ENCODE results near the gene TMEM179.
"Not testable (repeated sequence)": the region's sequence is repeated elsewhere in the genome, so short reads cannot be mapped to it uniquely, and the experiment has no call there.

Gene TMEM179

DNA sequence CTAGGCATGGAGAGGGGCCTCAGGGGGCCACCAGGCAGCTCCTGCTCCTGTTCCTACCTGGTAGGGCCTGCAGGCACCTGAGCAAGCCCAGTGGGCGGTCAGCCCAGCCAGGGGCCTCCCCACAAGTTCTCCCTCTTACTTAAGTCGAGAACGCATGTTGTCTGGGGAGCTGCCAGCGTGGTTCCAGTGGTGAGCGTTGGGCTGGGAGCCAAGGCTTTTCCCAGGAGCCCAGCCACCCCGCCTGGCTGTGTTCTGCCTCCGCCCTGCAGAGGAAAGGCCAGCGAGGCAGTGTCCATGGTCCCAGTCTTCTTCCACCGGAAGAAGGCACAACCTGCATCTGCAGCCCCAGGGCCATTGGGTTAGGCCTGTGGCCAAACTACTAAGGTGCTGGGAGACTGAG lies 23.6 kb downstream of the TMEM179 start:
- H3K27me3 ChIP-seq (ENCODE audit: control insufficient read depth, insufficient read depth, low read length), result no peaks in the 10 kb centered on the region
- H3K9ac ChIP-seq (ENCODE audit: low read length), result no peak overlapping the region
- no peaks in the 10 kb centered on the region for H3K9me3 ChIP-seq (ENCODE audit: control insufficient read depth, low read depth, low read length)
- no peaks in the 10 kb centered on the region for H3K4me1 ChIP-seq (ENCODE audit: control insufficient read depth, low read depth, low read length)
- no peak overlapping the region for H3K27ac ChIP-seq (ENCODE audit: low read length)
- H3K4me3 ChIP-seq (ENCODE audit: low read length), result no peak overlapping the region
- H3K36me3 ChIP-seq (ENCODE audit: control insufficient read depth, low read depth, low read length), result no peaks in the 10 kb centered on the region

DNA sequence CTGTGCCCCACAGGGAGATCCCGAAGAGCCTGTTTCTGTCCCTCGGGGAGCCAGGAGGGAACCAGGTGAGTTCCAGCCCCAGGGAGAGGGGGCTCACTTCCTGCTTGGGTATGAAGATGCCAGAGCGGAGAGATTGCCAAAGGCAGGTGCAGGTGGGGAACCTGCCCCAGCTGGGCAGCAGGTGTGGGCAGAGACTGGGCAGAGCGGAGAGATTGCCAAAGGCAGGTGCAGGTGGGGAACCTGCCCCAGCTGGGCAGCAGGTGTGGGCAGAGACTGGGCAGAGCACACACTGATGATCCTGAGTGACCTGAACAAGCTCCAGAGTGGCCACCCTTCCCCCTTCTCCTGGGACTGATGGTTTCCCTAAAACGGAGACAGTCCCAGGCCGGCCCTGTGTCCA lies 24.6 kb downstream of the TMEM179 start:
- not testable (repeated sequence) for H3K36me3 ChIP-seq (ENCODE audit: control insufficient read depth, low read depth, low read length); H3K9me3 ChIP-seq (ENCODE audit: control insufficient read depth, low read depth, low read length); H3K4me3 ChIP-seq (ENCODE audit: low read length); H3K9ac ChIP-seq (ENCODE audit: low read length); H3K4me1 ChIP-seq (ENCODE audit: control insufficient read depth, low read depth, low read length); H3K27me3 ChIP-seq (ENCODE audit: control insufficient read depth, insufficient read depth, low read length); H3K27ac ChIP-seq (ENCODE audit: low read length)

DNA sequence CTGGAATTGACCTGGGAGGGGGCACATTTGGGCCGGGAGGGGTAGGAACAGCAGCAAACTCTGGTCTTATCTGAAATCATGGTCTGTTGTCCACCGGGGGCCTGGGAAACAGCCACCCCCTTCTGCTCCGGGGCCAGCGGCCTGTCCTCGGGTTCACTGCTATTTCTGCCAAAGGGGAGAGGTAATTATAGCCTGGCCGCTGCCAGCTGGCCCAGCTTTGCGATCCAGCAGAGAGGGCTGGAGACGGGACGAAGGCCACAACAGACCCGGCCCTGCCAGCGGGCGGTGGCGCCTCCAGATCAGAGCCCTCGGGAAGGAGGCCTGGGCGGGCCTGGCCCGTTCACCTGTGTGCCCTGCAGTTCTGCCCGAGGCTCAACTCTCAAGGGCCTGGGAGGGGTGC lies 25.1 kb downstream of the TMEM179 start, which contains the start of gene C14orf180:
C14orf180 (plus strand) TSS at position 258 of the 400 bp plus-strand sequence. CDS start 6,667 bp downstream, outside the sequence.
- H3K9ac ChIP-seq (ENCODE audit: low read length), result no peak within 1 kb of the TSS
- H3K27me3 ChIP-seq (ENCODE audit: control insufficient read depth, insufficient read depth, low read length), result no peaks in the 10 kb centered on the region
- no peak within 1 kb of the TSS for H3K27ac ChIP-seq (ENCODE audit: low read length)
- no peaks in the 10 kb centered on the region for H3K9me3 ChIP-seq (ENCODE audit: control insufficient read depth, low read depth, low read length)
- H3K36me3 ChIP-seq (ENCODE audit: control insufficient read depth, low read depth, low read length), result no peaks in the 10 kb centered on the region
- H3K4me3 ChIP-seq (ENCODE audit: low read length), result no peak within 1 kb of the TSS
- H3K4me1 ChIP-seq (ENCODE audit: control insufficient read depth, low read depth, low read length), result no peaks in the 10 kb centered on the region

DNA sequence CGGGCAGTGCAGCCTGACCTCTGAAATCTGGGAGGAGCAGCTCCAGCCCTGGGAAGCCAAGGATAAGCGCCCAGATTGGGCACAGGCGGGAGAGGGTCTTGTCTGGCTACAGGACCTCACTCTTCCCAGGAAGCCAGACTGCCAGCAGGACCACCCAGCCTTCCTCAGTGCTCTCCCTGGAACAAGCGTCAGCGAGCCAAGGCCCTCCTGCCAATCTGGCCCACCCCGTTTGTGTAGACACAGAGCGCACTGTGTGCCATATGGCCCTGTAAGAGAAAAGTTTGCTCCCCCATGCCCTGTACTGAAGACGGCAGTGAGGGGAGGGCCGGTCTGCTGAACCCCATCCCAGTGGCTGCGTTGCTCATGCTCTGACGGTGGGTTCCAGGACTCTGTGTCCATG lies 26.3 kb downstream of the TMEM179 start:
- H3K4me3 ChIP-seq (ENCODE audit: low read length), result no peak overlapping the region
- H3K36me3 ChIP-seq (ENCODE audit: control insufficient read depth, low read depth, low read length), result no peaks in the 10 kb centered on the region
- no peaks in the 10 kb centered on the region for H3K4me1 ChIP-seq (ENCODE audit: control insufficient read depth, low read depth, low read length)
- no peak overlapping the region for H3K9ac ChIP-seq (ENCODE audit: low read length)
- H3K27me3 ChIP-seq (ENCODE audit: control insufficient read depth, insufficient read depth, low read length), result no peaks in the 10 kb centered on the region
- no peaks in the 10 kb centered on the region for H3K9me3 ChIP-seq (ENCODE audit: control insufficient read depth, low read depth, low read length)
- no peak overlapping the region for H3K27ac ChIP-seq (ENCODE audit: low read length)

DNA sequence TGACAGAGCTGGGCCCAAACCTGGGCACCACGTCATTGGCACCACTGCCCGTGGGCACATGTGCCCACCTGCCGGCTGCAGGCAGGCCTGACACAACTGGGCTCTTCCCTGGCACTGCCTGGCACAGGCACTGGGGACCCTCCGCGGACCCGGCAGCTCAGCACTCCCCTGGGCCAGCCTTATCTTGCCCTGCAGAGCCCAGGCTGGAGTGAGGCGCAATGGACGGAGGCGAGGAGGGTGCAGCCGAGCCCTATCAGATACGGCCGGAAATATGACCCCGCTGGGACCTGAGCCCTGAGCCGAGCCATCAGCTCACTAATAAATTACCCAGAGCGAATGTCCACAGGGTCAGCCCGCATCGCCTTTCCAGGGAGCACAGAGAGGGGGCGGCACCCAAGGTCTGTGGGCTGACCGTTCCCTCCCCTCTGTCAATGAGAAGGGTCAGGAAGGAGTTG lies 26.7 kb downstream of the TMEM179 start:
- Histone ChIP-seq H3K27ac (ENCODE audit: low read length) (no peak overlapping the region), H3K9ac (ENCODE audit: low read length) (no peak overlapping the region), H3K9me3 (ENCODE audit: control insufficient read depth, low read depth, low read length) (no peaks in the 10 kb centered on the region), H3K4me3 (ENCODE audit: low read length) (no peak overlapping the region), H3K36me3 (ENCODE audit: control insufficient read depth, low read depth, low read length) (no peaks in the 10 kb centered on the region), H3K4me1 (ENCODE audit: control insufficient read depth, low read depth, low read length) (no peaks in the 10 kb centered on the region), H3K27me3 (ENCODE audit: control insufficient read depth, insufficient read depth, low read length) (no peaks in the 10 kb centered on the region)

DNA sequence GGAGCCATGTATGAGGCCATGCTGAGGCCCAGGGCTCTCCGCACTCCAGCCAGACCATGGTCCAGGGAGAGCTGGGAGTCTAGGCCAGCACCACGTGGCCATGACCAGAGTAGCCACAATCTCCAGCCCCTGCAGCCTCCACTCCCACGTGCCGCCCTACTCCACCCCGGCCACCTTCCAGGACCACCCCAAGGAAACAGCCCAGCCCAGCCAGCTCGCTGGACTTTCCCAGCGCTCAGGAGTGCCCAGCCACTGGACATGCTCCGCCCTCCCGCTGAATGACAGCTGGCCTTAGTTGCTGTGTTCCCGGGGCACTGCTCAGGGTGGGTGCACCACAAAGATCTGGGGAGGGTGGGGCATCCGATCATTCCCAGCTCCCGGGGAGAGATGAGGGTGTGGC lies 27.1 kb downstream of the TMEM179 start:
- H3K9ac ChIP-seq (ENCODE audit: low read length), result no peak overlapping the region
- no peaks in the 10 kb centered on the region for H3K27me3 ChIP-seq (ENCODE audit: control insufficient read depth, insufficient read depth, low read length)
- no peaks in the 10 kb centered on the region for H3K9me3 ChIP-seq (ENCODE audit: control insufficient read depth, low read depth, low read length)
- no peaks in the 10 kb centered on the region for H3K4me1 ChIP-seq (ENCODE audit: control insufficient read depth, low read depth, low read length)
- no peaks in the 10 kb centered on the region for H3K36me3 ChIP-seq (ENCODE audit: control insufficient read depth, low read depth, low read length)
- no peak overlapping the region for H3K27ac ChIP-seq (ENCODE audit: low read length)
- no peak overlapping the region for H3K4me3 ChIP-seq (ENCODE audit: low read length)

DNA sequence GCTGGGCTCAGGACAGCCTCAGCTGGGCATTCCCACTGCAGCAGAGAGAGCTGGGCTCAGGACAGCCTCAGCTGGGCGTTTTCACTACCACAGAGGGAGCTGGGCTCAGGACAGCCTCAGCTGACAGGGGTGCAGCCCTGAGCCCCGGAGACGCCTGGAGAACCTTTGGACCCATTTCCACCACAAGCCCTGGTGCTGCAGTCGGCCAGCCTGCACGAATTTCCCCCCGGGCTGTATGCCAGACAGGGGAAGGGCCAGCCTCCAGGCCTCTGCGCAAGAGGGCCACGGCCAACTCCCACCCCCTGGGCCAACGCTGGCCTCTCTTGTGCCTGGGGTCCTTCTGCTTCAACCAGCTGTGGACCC lies 27.6 kb downstream of the TMEM179 start:
- no peaks in the 10 kb centered on the region for H3K9me3 ChIP-seq (ENCODE audit: control insufficient read depth, low read depth, low read length)
- no peak overlapping the region for H3K9ac ChIP-seq (ENCODE audit: low read length)
- H3K27ac ChIP-seq (ENCODE audit: low read length), result no peak overlapping the region
- no peaks in the 10 kb centered on the region for H3K4me1 ChIP-seq (ENCODE audit: control insufficient read depth, low read depth, low read length)
- no peak overlapping the region for H3K4me3 ChIP-seq (ENCODE audit: low read length)
- no peaks in the 10 kb centered on the region for H3K36me3 ChIP-seq (ENCODE audit: control insufficient read depth, low read depth, low read length)
- H3K27me3 ChIP-seq (ENCODE audit: control insufficient read depth, insufficient read depth, low read length), result no peaks in the 10 kb centered on the region

DNA sequence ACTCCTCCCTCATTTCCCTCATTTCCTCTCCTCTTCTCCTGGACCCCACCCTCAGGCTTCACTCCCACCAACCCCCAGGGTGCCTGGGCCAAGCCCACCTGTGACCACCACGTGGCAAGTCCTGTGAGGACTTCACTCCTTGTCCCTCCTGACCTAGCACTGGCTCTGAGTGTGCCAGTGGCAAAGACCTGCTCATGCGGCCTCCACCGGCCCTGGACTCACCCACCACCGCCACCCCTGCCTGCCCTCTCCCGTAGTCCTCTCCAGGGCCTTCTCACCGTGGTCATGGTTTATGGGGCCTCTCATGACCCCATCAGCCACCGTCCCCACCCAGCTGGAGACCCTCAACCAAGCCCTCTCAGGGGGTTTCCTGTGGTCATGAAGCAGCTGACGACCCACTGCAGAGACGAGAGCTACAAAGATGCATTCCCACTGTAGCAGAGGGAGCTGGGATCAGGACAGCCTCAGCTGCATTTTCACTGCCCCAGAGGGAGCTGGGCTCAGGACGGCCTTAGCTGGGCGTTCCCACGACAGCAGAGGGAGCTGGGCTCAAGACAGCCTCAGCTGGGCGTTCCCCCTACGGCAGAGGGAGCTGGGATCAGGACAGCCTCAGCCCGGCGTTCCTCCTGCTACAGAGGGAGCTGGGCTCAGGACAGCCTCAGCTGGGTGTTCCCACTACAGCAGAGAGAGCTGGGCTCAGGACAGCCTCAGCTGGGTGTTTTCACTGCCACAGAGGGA lies 28.2 kb downstream of the TMEM179 start:
- Histone ChIP-seq H3K36me3 (ENCODE audit: control insufficient read depth, low read depth, low read length) (no peaks in the 10 kb centered on the region), H3K9me3 (ENCODE audit: control insufficient read depth, low read depth, low read length) (no peaks in the 10 kb centered on the region), H3K4me1 (ENCODE audit: control insufficient read depth, low read depth, low read length) (no peaks in the 10 kb centered on the region), H3K4me3 (ENCODE audit: low read length) (no peak overlapping the region), H3K27ac (ENCODE audit: low read length) (no peak overlapping the region), H3K9ac (ENCODE audit: low read length) (no peak overlapping the region), H3K27me3 (ENCODE audit: control insufficient read depth, insufficient read depth, low read length) (no peaks in the 10 kb centered on the region)

DNA sequence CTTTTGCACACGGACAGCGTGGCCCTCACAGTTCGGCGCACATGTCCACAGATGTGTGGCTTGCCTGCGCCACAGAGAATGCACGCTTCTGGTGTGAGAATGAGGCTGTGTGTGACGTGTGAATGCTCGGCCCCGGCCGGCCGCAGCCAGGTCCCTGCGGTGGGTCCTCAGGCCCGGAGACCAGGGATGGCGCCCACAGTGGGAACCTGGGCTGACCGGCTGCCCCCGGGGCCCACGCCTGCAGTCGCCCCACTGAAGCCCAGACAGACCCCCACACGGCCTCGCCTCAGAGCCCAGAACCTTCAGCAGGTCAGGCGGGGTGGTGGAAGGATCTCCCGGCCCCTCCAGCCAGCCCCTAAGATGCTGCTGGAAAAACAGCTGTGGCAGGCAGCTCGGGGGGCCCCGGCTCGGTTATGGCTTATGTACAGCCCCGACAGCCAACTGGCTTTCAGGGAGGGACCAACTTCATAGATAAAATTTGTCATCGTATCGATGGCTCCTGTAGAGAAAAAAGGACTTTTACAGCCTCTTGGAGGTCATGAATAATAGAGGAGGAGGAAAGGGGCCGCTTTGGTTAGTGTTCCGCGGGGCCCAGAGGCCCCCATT lies 29.5 kb downstream of the TMEM179 start:
- no peaks in the 10 kb centered on the region for H3K9me3 ChIP-seq (ENCODE audit: control insufficient read depth, low read depth, low read length)
- H3K27ac ChIP-seq (ENCODE audit: low read length), result no peak overlapping the region
- no peaks in the 10 kb centered on the region for H3K4me1 ChIP-seq (ENCODE audit: control insufficient read depth, low read depth, low read length)
- H3K27me3 ChIP-seq (ENCODE audit: control insufficient read depth, insufficient read depth, low read length), result no peaks in the 10 kb centered on the region
- H3K9ac ChIP-seq (ENCODE audit: low read length), result no peak overlapping the region
- H3K36me3 ChIP-seq (ENCODE audit: control insufficient read depth, low read depth, low read length), result no peaks in the 10 kb centered on the region
- no peak overlapping the region for H3K4me3 ChIP-seq (ENCODE audit: low read length)

DNA sequence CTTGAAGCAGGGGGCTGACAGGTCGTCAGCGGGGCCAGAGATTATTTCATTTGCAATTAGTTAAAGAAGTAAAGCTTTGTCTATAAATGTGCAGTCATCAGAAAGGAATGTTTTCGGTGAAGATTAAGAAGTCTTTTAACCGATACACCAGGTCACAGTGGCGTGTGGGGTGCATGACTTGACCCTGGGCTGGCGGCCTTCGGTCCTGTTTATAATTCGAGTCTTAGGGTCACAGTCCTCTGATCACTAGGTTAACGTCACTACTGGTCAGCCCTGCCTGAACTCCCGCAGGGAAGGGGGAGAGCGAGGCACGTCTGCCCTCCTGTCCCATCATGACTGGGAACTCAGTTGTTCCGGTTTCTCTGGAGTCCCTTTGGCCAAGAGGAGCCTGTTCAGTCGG lies 30.0 kb downstream of the TMEM179 start:
- Histone ChIP-seq H3K9me3 (ENCODE audit: control insufficient read depth, low read depth, low read length) (no peaks in the 10 kb centered on the region), H3K9ac (ENCODE audit: low read length) (no peak overlapping the region), H3K4me3 (ENCODE audit: low read length) (no peak overlapping the region), H3K36me3 (ENCODE audit: control insufficient read depth, low read depth, low read length) (no peaks in the 10 kb centered on the region), H3K27me3 (ENCODE audit: control insufficient read depth, insufficient read depth, low read length) (no peaks in the 10 kb centered on the region), H3K4me1 (ENCODE audit: control insufficient read depth, low read depth, low read length) (no peaks in the 10 kb centered on the region), H3K27ac (ENCODE audit: low read length) (no peak overlapping the region)

DNA sequence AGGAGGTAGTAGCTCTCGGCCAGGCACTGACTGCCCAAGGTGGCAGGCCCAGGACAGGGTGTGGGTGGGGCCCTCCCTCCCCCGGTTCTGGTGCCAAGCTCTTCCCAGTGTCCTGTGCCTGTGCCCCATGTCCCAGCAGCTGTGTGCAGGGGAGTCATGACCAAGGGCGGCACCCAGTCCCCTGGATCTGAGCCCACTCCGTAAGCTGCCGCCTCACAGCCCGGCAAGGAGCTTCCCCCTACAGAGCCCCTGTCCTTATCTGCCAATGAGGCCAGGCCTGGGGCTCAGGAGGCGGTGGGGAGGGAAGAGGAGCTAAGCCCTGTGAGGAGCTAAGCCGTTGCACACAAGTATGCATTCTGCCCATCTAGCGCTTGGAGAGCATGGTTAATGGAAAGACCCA lies 30.6 kb downstream of the TMEM179 start:
- H3K4me3 ChIP-seq (ENCODE audit: low read length), result no peak overlapping the region
- H3K36me3 ChIP-seq (ENCODE audit: control insufficient read depth, low read depth, low read length), result no peaks in the 10 kb centered on the region
- no peaks in the 10 kb centered on the region for H3K4me1 ChIP-seq (ENCODE audit: control insufficient read depth, low read depth, low read length)
- no peak overlapping the region for H3K9ac ChIP-seq (ENCODE audit: low read length)
- H3K27me3 ChIP-seq (ENCODE audit: control insufficient read depth, insufficient read depth, low read length), result no peaks in the 10 kb centered on the region
- no peaks in the 10 kb centered on the region for H3K9me3 ChIP-seq (ENCODE audit: control insufficient read depth, low read depth, low read length)
- H3K27ac ChIP-seq (ENCODE audit: low read length), result no peak overlapping the region

DNA sequence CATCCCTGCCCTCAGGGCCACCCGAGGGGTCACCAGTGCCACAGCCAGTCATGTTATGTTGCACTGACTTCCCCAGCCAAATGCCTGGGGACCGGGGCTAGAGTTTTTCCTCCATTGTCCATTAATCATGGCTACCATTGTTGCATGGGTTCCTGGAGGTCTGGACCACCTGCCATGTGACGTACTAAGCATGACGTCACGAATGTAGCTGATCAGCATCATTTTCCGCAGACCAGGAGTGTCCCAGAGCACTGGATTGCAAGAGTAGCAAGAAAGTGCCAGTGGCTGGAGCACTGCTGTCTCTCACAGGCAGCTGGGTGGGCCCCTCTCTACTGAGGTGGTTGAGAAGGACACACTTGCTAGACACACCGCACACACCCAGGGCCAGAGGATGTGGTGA lies 31.9 kb downstream of the TMEM179 start:
- no peaks in the 10 kb centered on the region for H3K4me1 ChIP-seq (ENCODE audit: control insufficient read depth, low read depth, low read length)
- H3K4me3 ChIP-seq (ENCODE audit: low read length), result no peak overlapping the region
- no peaks in the 10 kb centered on the region for H3K27me3 ChIP-seq (ENCODE audit: control insufficient read depth, insufficient read depth, low read length)
- no peak overlapping the region for H3K27ac ChIP-seq (ENCODE audit: low read length)
- no peak overlapping the region for H3K9ac ChIP-seq (ENCODE audit: low read length)
- H3K9me3 ChIP-seq (ENCODE audit: control insufficient read depth, low read depth, low read length), result no peaks in the 10 kb centered on the region
- no peaks in the 10 kb centered on the region for H3K36me3 ChIP-seq (ENCODE audit: control insufficient read depth, low read depth, low read length)

All from iPS-18a (cell line).